Cardiac muscle cell (in vitro differentiated cells and primary cell): ENCODE results near the gene CYP26A1. TPM values are rescaled to one million over a fixed set of nuclear protein-coding genes. Genes with fewer than 3 reads are reported as not detected.

Experiments used
- DNase-seq, 2 donors: peaks; one replicate each; pipeline versions ENCODE4 v3.0.0 to v3.0.0-alpha.2; 2010 to 2017; ENCODE audit warnings: low read depth in 1 of 2, low spot score in 1 of 2
- H3K27ac ChIP-seq: fragments of 200-600 bp; sonication (generic); 2 replicates; pipeline ENCODE4 v1.5.1; 2016
- H3K27me3 ChIP-seq: fragments of 200-600 bp; sonication (generic); 2 replicates; pipeline ENCODE4 v1.6.0; 2016; ENCODE audit warnings: control low read depth
- H3K36me3 ChIP-seq: fragments of 200-600 bp; sonication (generic); 2 replicates; pipeline ENCODE4 v1.5.1; 2016; ENCODE audit warnings: control low read depth
- H3K4me1 ChIP-seq: fragments of 200-600 bp; sonication (generic); 2 replicates; pipeline ENCODE4 v1.8.1; 2017; ENCODE audit warnings: low read depth, mild to moderate bottlenecking, mixed run types
- H3K4me3 ChIP-seq: fragments of 200-600 bp; sonication (generic); 2 replicates; pipeline ENCODE4 v1.5.1; 2016; ENCODE audit warnings: mild to moderate bottlenecking
- H3K9me3 ChIP-seq: fragments of 200-600 bp; sonication (generic); 2 replicates; pipeline ENCODE4 v1.5.1; 2017; ENCODE audit warnings: low read depth, mild to moderate bottlenecking, control low read depth
- CTCF ChIP-seq: IDR thresholded peaks from 2 replicates; pipeline ENCODE4 v1.5.1; 2012; ENCODE audit warnings: low read depth, mild to moderate bottlenecking, low read length
- polyA plus RNA-seq: library from polyadenylated mRNA; unstranded; fragments of >200 nt; fragmentation: Nextera tagmentation; extraction: Ambion mirVana; gene quantifications from 2 replicates; pipeline ENCODE4 v1.2.1, GENCODE V29; 2016
- total RNA-seq: library from RNA; depleted of rRNA; stranded (reverse); fragments of >200 nt; gene quantifications from 2 replicates; pipeline ENCODE4 v1.2.3, GENCODE V29; 2016

CYP26A1 gene, protein sequence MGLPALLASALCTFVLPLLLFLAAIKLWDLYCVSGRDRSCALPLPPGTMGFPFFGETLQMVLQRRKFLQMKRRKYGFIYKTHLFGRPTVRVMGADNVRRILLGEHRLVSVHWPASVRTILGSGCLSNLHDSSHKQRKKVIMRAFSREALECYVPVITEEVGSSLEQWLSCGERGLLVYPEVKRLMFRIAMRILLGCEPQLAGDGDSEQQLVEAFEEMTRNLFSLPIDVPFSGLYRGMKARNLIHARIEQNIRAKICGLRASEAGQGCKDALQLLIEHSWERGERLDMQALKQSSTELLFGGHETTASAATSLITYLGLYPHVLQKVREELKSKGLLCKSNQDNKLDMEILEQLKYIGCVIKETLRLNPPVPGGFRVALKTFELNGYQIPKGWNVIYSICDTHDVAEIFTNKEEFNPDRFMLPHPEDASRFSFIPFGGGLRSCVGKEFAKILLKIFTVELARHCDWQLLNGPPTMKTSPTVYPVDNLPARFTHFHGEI
- total RNA-seq (1.2 and 2.1 TPM in 2 replicates), polyA plus RNA-seq (1.2 and 3.0 TPM in 2 replicates)

DNA sequence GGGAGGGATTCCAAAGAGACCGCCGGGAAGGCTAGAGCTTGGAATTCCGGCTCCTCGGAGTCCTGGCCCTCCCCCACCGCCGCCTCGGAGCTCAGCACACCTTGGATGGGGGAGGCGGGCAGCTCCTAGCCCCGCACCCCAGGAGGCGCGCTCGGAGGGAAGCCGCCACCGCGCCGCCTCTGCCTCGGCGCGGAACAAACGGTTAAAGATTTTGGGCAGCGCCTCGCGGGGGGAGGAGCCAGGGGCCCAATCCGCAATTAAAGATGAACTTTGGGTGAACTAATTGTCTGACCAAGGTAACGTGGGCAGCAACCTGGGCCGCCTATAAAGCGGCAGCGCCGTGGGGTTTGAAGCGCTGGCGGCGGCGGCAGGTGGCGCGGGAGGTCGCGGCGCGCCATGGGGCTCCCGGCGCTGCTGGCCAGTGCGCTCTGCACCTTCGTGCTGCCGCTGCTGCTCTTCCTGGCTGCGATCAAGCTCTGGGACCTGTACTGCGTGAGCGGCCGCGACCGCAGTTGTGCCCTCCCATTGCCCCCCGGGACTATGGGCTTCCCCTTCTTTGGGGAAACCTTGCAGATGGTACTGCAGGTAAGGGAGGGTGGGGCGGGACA is at the start of gene CYP26A1:
Gene CYP26A1, plus strand, starts transcription at position 355 of the 608 bp plus-strand sequence. Its CDS starts 42 bp downstream, at position 397.
- Histone ChIP-seq H3K4me3 (peak within 1 kb of the TSS; percentile 54), H3K4me1 (peaks cover 9% of the 10 kb centered on the region)
- TF ChIP-seq CTCF: no peak

GRCh38 chr10:93026072-93026471 is 47.6 kb upstream of the CYP26A1 start:
- no peaks in the 10 kb centered on the region for H3K9me3 ChIP-seq
- no peak for DNase-seq
- no peaks in the 10 kb centered on the region for H3K36me3 ChIP-seq
- H3K4me3 ChIP-seq: no peak overlapping the region
- no peak overlapping the region for H3K27ac ChIP-seq
- no peak for TF ChIP-seq CTCF
- no peaks in the 10 kb centered on the region for H3K27me3 ChIP-seq
- H3K4me1 ChIP-seq: peaks cover 17% of the 10 kb centered on the region

More for the DNA sequence above, at the start of gene CYP26A1:
- Histone ChIP-seq H3K27ac (no peak within 1 kb of the TSS), H3K36me3 (no peaks in the 10 kb centered on the region), H3K27me3 (peaks cover 80% of the 10 kb centered on the region), H3K9me3 (no peaks in the 10 kb centered on the region)
- DNase-seq: peak in 1 of 2 donors; percentile 53

- Histone ChIP-seq H3K4me3 (no peak overlapping the region), H3K9me3 (no peaks in the 10 kb centered on the region), H3K4me1 (peaks cover 25% of the 10 kb centered on the region), H3K27me3 (no peaks in the 10 kb centered on the region), H3K36me3 (no peaks in the 10 kb centered on the region), H3K27ac (no peak overlapping the region)
- no peak for DNase-seq
- no peak for TF ChIP-seq CTCF
These were observed 46.2 kb upstream of the CYP26A1 start for GRCh38 chr10:93027508-93027907.

GRCh38 chr10:93028883-93029282 is 44.8 kb upstream of the CYP26A1 start:
- Histone ChIP-seq H3K4me3 (no peak overlapping the region), H3K27ac (no peak overlapping the region), H3K4me1 (peaks cover 26% of the 10 kb centered on the region), H3K27me3 (no peaks in the 10 kb centered on the region), H3K36me3 (no peaks in the 10 kb centered on the region), H3K9me3 (no peaks in the 10 kb centered on the region)
- TF ChIP-seq CTCF: no peak
- peak in 1 of 2 donors; percentile 41 for DNase-seq

DNA sequence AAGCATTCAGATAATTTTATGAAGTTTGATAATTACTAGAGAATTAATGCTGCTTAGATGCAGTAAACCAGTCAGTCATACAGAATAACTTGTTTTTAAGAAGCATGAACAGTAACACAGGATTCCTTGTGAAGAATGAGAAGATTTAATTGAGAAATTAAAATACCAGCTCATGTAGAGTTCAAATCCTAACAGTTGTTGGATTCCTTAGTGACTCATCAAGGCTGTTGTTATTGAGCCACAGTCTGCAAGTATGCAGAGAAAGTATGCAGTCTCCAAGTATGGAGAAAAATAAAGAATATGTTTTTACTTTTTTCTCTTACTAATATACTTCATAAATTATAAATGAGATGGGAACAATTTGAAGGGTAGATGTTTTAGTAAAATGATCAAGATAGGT is 43.3 kb upstream of the CYP26A1 start:
- Histone ChIP-seq H3K36me3 (no peaks in the 10 kb centered on the region), H3K27me3 (no peaks in the 10 kb centered on the region), H3K27ac (no peak overlapping the region), H3K4me1 (peaks cover 35% of the 10 kb centered on the region), H3K9me3 (no peaks in the 10 kb centered on the region), H3K4me3 (no peak overlapping the region)
- DNase-seq: peak in 1 of 2 donors; percentile 78
- no peak for TF ChIP-seq CTCF
